ENCODE measurements around the gene BCL2L14. TPM values are rescaled to one million over a fixed set of nuclear protein-coding genes. Genes with fewer than 3 reads are reported as not detected.

Gene BCL2L14
- total RNA-seq, 4 donors from 2014 or later: not detected

- TF ChIP-seq, protein P1, sequence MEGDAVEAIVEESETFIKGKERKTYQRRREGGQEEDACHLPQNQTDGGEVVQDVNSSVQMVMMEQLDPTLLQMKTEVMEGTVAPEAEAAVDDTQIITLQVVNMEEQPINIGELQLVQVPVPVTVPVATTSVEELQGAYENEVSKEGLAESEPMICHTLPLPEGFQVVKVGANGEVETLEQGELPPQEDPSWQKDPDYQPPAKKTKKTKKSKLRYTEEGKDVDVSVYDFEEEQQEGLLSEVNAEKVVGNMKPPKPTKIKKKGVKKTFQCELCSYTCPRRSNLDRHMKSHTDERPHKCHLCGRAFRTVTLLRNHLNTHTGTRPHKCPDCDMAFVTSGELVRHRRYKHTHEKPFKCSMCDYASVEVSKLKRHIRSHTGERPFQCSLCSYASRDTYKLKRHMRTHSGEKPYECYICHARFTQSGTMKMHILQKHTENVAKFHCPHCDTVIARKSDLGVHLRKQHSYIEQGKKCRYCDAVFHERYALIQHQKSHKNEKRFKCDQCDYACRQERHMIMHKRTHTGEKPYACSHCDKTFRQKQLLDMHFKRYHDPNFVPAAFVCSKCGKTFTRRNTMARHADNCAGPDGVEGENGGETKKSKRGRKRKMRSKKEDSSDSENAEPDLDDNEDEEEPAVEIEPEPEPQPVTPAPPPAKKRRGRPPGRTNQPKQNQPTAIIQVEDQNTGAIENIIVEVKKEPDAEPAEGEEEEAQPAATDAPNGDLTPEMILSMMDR (IDR thresholded peaks at IDR 0.05): no peak
- no peak for TF ChIP-seq POLR2A (IDR thresholded peaks at IDR 0.05)
- 61 to 77% methylated on average over 8 of the region's 8 CpGs for WGBS, 2 donors
- intact Hi-C loops (cut with DNase I; ENCODE audit: low total_unique reads): no loop called here
- H3K4me3 ChIP-seq (ENCODE audit: low read depth, poor library complexity, severe bottlenecking): no peak overlapping the region
- no peak for DNase-seq (ENCODE audit: low spot score in 2 of 2)
Observed at GRCh38 chr12:12083688-12084087, 12.9 kb downstream of the BCL2L14 start.

DNA sequence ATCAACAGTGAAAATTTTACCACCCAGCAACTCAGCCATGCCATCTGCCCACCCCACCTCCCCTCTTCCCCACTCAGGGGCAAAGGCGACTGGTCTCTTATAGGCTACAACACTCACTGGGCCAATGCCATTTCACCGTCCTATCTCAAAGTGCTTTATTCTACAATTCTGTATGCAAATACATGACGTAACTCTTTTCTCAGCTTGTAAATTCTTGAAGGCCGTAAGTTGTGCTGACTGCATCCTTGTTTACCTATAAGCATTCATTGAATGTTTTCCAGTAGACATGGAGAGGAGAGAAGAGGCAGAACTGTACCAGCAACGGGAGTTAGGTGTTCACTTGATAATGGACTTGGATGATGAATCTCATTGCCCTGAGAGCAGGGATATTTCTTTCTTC is 15.6 kb downstream of the BCL2L14 start:
- intact Hi-C loops (cut with DNase I; ENCODE audit: low total_unique reads): no loop called here
- no peak for DNase-seq (ENCODE audit: low spot score in 2 of 2)
- no peak overlapping the region for H3K4me3 ChIP-seq (ENCODE audit: low read depth, poor library complexity, severe bottlenecking)
- 85 to 86% methylated on average over 5 of the region's 5 CpGs for WGBS, 2 donors
- no peak for TF ChIP-seq POLR2A (IDR thresholded peaks at IDR 0.05)
- TF ChIP-seq, protein P1 (IDR thresholded peaks at IDR 0.05): no peak

DNA sequence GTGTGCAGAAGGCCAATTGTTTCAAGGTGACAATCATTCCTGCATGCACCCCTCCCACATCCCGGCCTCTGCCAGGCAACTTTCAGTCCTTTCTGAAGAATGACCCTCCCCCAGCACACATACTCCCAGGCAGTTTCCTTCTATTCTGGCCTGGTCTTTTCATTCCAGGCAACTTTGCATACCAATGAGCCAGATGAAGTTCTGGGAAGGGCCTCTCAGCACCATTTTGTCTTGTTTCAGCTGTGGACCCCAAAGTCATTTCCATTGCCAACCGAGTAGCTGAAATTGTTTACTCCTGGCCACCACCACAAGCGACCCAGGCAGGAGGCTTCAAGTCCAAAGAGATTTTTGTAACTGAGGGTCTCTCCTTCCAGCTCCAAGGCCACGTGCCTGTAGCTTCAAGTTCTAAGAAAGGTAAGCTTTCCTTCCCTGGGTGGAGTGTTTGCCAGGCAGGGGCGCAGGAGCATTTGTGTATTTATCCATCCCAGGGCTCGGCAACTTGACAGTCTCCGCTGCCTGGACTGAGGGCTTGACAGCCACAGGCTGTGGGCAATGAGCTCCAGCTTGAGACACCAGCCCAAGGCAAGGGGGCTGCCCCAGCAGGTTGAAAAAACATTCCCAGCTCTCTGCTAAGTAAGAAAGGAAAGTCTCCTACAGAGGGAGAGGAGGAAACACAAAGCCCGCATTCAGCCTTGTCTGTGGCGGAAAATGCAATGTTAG is 16.4 kb downstream of the BCL2L14 start:
- H3K4me3 ChIP-seq (ENCODE audit: low read depth, poor library complexity, severe bottlenecking): no peak overlapping the region
- intact Hi-C loops (cut with DNase I; ENCODE audit: low total_unique reads): no loop called here
- TF ChIP-seq, protein P1 (IDR thresholded peaks at IDR 0.05): no peak
- TF ChIP-seq POLR2A (IDR thresholded peaks at IDR 0.05): no peak
- DNase-seq (ENCODE audit: low spot score in 2 of 2): no peak
- 82 to 92% methylated on average over 9 of the region's 9 CpGs for WGBS, 2 donors

DNA sequence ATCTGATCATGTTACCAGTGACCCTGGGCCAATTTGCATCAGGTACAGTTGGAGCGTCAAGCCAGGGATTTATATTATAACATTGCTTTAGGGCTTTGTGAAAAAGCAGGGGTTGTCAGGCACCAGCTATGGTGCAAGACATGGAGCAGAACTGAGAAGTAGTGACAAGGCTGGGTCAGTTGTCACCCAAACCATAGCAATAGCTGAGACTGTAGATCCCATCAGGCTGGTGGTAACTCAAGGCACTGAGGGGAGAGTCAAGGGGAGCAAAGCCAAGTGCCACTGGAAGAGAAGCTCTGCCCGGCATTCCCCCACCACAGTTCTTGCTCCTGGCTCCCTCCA is 16.9 kb downstream of the BCL2L14 start:
- intact Hi-C loops (cut with DNase I; ENCODE audit: low total_unique reads): no loop called here
- 87 to 89% methylated on average over 2 of the region's 2 CpGs for WGBS, 2 donors
- no peak for DNase-seq (ENCODE audit: low spot score in 2 of 2)
- TF ChIP-seq POLR2A (IDR thresholded peaks at IDR 0.05): no peak
- TF ChIP-seq, protein P1 (IDR thresholded peaks at IDR 0.05): no peak
- H3K4me3 ChIP-seq (ENCODE audit: low read depth, poor library complexity, severe bottlenecking): no peak overlapping the region

DNA sequence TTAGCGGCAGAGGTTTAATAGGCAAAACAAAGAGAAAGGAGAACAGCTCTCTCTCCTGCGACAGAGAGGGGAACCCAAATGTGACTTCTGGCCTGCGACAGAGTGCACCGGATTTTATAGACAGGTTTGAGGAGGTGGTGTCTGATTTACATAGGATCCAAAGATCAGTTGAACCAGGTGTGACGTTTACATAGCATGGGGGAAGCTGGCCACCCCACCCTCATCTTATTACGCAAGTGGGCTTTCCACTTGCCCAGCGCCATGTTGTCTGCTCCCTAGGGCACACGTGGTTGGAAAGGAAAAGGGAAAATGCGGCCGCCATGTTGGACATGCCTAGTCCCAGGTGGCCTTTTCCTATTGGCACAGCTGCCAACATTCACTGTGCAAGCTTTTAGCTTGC is 17.4 kb downstream of the BCL2L14 start:
- 80 to 89% methylated on average over 10 of the region's 10 CpGs for WGBS, 2 donors
- no peak for DNase-seq (ENCODE audit: low spot score in 2 of 2)
- intact Hi-C loops (cut with DNase I; ENCODE audit: low total_unique reads): no loop called here
- H3K4me3 ChIP-seq (ENCODE audit: low read depth, poor library complexity, severe bottlenecking): no peak overlapping the region
- no peak for TF ChIP-seq POLR2A (IDR thresholded peaks at IDR 0.05)

GRCh38 chr12:12088761-12089160 is 18.0 kb downstream of the BCL2L14 start:
- no peak for TF ChIP-seq POLR2A (IDR thresholded peaks at IDR 0.05)
- TF ChIP-seq, protein P1 (IDR thresholded peaks at IDR 0.05): no peak
- H3K4me3 ChIP-seq (ENCODE audit: low read depth, poor library complexity, severe bottlenecking): no peak overlapping the region
- WGBS, 2 donors: 70 to 77% methylated on average over 9 of the region's 9 CpGs
- intact Hi-C loops (cut with DNase I; ENCODE audit: low total_unique reads): no loop called here
- no peak for DNase-seq (ENCODE audit: low spot score in 2 of 2)

Data from lower leg skin (tissue), 4 donors.